ENCODE measurements around the gene TRPM1. TPM values are rescaled to one million over a fixed set of nuclear protein-coding genes. Genes with fewer than 3 reads are reported as not detected.

Gene TRPM1
- total RNA-seq, 1 experiment from 2014 or later: 0.77 TPM

- no peak overlapping the region for H3K4me3 Mint-ChIP-seq
- ATAC-seq: no peak
- POLR2A ChIA-PET: interaction anchor here (0.6 kb wide), 1 partner anchor 9 kb away, joined by 3 read pairs; no protein-coding TSS in a partner anchor
- CTCF ChIA-PET: interaction anchor here (1.6 kb wide), 1 partner anchor 156 kb away, joined by 7 read pairs; no protein-coding TSS in a partner anchor
- no peak for DNase-seq (ENCODE audit: low spot score)
- H3K4me1 Mint-ChIP-seq: peaks cover 5% of the 10 kb centered on the region
- TF ChIP-seq CDX4 (CRISPR knock-in tag; IDR thresholded peaks at IDR 0.05; ENCODE audit: borderline replicate concordance) (no peak), ZNF512 (CRISPR knock-in tag; IDR thresholded peaks at IDR 0.05; ENCODE audit: borderline replicate concordance) (no peak), GTF2I (CRISPR knock-in tag; conservative IDR thresholded peaks at IDR 0.05) (no peak), ZNF263 (CRISPR knock-in tag; IDR thresholded peaks at IDR 0.05; ENCODE audit: low read depth) (no peak), STAT6 (CRISPR knock-in tag; conservative IDR thresholded peaks at IDR 0.05; ENCODE audit: low read depth) (no peak), NR2C2 (CRISPR knock-in tag; IDR thresholded peaks at IDR 0.05) (no peak)
- no peaks in the 10 kb centered on the region for H3K27me3 Mint-ChIP-seq (ENCODE audit: low read depth)
- H3K27ac Mint-ChIP-seq: 0 out of 2 replicates have a peak overlapping the region, but pooled peaks have one; percentile 69
- peaks cover 6% of the 10 kb centered on the region; the same call in 1 of the 2 replicates for H3K36me3 Mint-ChIP-seq
- H3K9me3 Mint-ChIP-seq: no peaks in the 10 kb centered on the region
Observed at GRCh38 chr15:30973379-30973778, 128.1 kb downstream of the TRPM1 start.

- no peak for TF ChIP-seq USF1 (CRISPR knock-in tag; IDR thresholded peaks at IDR 0.05)
- TF ChIP-seq CTCF (IDR thresholded peaks at IDR 0.05): no peak
- no peak for TF ChIP-seq ZNF416 (CRISPR knock-in tag; IDR thresholded peaks at IDR 0.05)
- TF ChIP-seq TEAD4 (CRISPR knock-in tag; IDR thresholded peaks at IDR 0.05): no peak
- no peak for TF ChIP-seq TCF7 (CRISPR knock-in tag; IDR thresholded peaks at IDR 0.05; ENCODE audit: low read depth)
- TF ChIP-seq NFYB (CRISPR knock-in tag; conservative IDR thresholded peaks at IDR 0.05; ENCODE audit: low read depth): no peak
- TF ChIP-seq CREB1 (CRISPR knock-in tag; IDR thresholded peaks at IDR 0.05): no peak
- no peak for TF ChIP-seq SOX15 (CRISPR knock-in tag; IDR thresholded peaks at IDR 0.05)
- no peak for TF ChIP-seq FOXK1 (CRISPR knock-in tag; IDR thresholded peaks at IDR 0.05)
- no peak for TF ChIP-seq STAT6 (CRISPR knock-in tag; conservative IDR thresholded peaks at IDR 0.05; ENCODE audit: low read depth)
- TF ChIP-seq MYBL2 (CRISPR knock-in tag; IDR thresholded peaks at IDR 0.05): no peak
- TF ChIP-seq GABPB1 (CRISPR knock-in tag; IDR thresholded peaks at IDR 0.05): no peak
- no peak for TF ChIP-seq CREM (CRISPR knock-in tag; IDR thresholded peaks at IDR 0.05)
- no peak for TF ChIP-seq TP53 (CRISPR knock-in tag; IDR thresholded peaks at IDR 0.05)
- no peak for TF ChIP-seq NFE2L1 (CRISPR knock-in tag; IDR thresholded peaks at IDR 0.05)
- no peak for TF ChIP-seq OVOL2 (CRISPR knock-in tag; IDR thresholded peaks at IDR 0.05; ENCODE audit: borderline replicate concordance)
- Mint-ChIP-seq H3K27ac (peak overlapping the region; percentile 19), H3K4me3 (no peak overlapping the region), H3K27me3 (ENCODE audit: low read depth) (no peaks in the 10 kb centered on the region), H3K9me3 (no peaks in the 10 kb centered on the region), H3K36me3 (peaks cover 6% of the 10 kb centered on the region; the same call in 1 of the 2 replicates), H3K4me1 (peaks cover 11% of the 10 kb centered on the region)
- ATAC-seq (no peak), DNase-seq (ENCODE audit: low spot score) (no peak)
- ChIA-PET CTCF (interaction anchor here (0.8 to 2.2 kb wide), 2 partner anchors 28 to 160 kb away, joined by 3 to 8 read pairs; no protein-coding TSS in a partner anchor), POLR2A (no interaction called here)
Observed at GRCh38 chr15:30969724-30970123, 131.8 kb downstream of the TRPM1 start.

All from WTC11 (cell line).